CD14-positive monocyte (primary cell): ENCODE results near the gene NXPH4. TPM values are rescaled to one million over a fixed set of nuclear protein-coding genes. Genes with fewer than 3 reads are reported as not detected.

Experiments used
- DNase-seq, 3 donors: peaks; one replicate each; pipeline ENCODE4 v3.0.0-alpha.2; 2011 to 2022
- H2AFZ ChIP-seq: 2 replicates; pipeline ENCODE4 v1.6.0; 2012; ENCODE audit warnings: mild to moderate bottlenecking, low read depth, low read length, inconsistent platforms; ENCODE audit not compliant: insufficient read depth, poor library complexity, severe bottlenecking
- H3K27ac ChIP-seq, 2 donors: 1 replicate in 1 of 2; 2 replicates in 1 of 2; pipeline ENCODE4 v1.5.1; 2012 to 2013; ENCODE audit warnings: low read length in 2 of 2, control low read depth in 1 of 2, inconsistent platforms in 1 of 2, low read depth in 1 of 2, mild to moderate bottlenecking in 1 of 2
- H3K27me3 ChIP-seq, 2 donors: one replicate each; pipeline versions ENCODE4 v1.6.0 to v1.6.1; 2011 to 2013; ENCODE audit warnings: low read length in 2 of 2; ENCODE audit not compliant: control insufficient read depth in 2 of 2, insufficient read depth in 2 of 2
- H3K36me3 ChIP-seq, 2 donors: replicated peaks in 1 of 2; 1 replicate in 1 of 2; 2 replicates in 1 of 2; pipeline versions ENCODE4 v1.5.1 to v1.6.1; 2012 to 2013; ENCODE audit warnings: low read length in 2 of 2, control low read depth in 1 of 2, inconsistent platforms in 1 of 2, mild to moderate bottlenecking in 1 of 2; ENCODE audit not compliant: insufficient read depth in 2 of 2, control insufficient read depth in 1 of 2
- H3K4me1 ChIP-seq, 2 donors: 1 replicate in 1 of 2; 2 replicates in 1 of 2; pipeline versions ENCODE4 v1.5.1 to v1.6.1; 2012 to 2013; ENCODE audit warnings: low read length in 2 of 2, control low read depth in 1 of 2, inconsistent platforms in 1 of 2, mild to moderate bottlenecking in 1 of 2, moderate library complexity in 1 of 2; ENCODE audit not compliant: insufficient read depth in 2 of 2, control insufficient read depth in 1 of 2
- H3K4me2 ChIP-seq: replicated peaks from 2 replicates; pipeline ENCODE3; 2012; ENCODE audit warnings: low read length, moderate library complexity, mild to moderate bottlenecking; ENCODE audit not compliant: poor library complexity, severe bottlenecking; ENCODE audit errors: extremely low read depth
- H3K4me3 ChIP-seq, 3 experiments: fragments of 200-600 bp in 1 of 3; sonication (generic) in 1 of 3; replicated peaks in 1 of 3; 1 replicate in 2 of 3; 2 replicates in 1 of 3; pipeline ENCODE4 v1.5.1; 2011 to 2013; ENCODE audit warnings: low read length in 3 of 3, mild to moderate bottlenecking in 3 of 3, control low read depth in 2 of 3, low read depth in 2 of 3, inconsistent platforms in 1 of 3, moderate library complexity in 1 of 3
- H3K79me2 ChIP-seq: 2 replicates; pipeline ENCODE4 v1.6.0; 2012; ENCODE audit warnings: mild to moderate bottlenecking, control low read depth, inconsistent platforms, low read length, moderate library complexity; ENCODE audit not compliant: insufficient read depth
- H3K9ac ChIP-seq: 2 replicates; pipeline ENCODE4 v1.6.0; 2017; ENCODE audit warnings: low read length, mild to moderate bottlenecking; ENCODE audit not compliant: insufficient read depth, poor library complexity, severe bottlenecking
- H3K9me3 ChIP-seq, 2 donors: replicated peaks in 1 of 2; 1 replicate in 1 of 2; 2 replicates in 1 of 2; pipeline versions ENCODE4 v1.5.1 to v1.6.1; 2012 to 2013; ENCODE audit warnings: low read length in 2 of 2, control low read depth in 1 of 2; ENCODE audit not compliant: control insufficient read depth in 1 of 2, insufficient read depth in 1 of 2
- H4K20me1 ChIP-seq: 2 replicates; pipeline ENCODE4 v1.6.0; 2012; ENCODE audit warnings: mild to moderate bottlenecking, low read length, control low read depth, moderate library complexity; ENCODE audit not compliant: insufficient read depth
- H3K27ac Mint-ChIP-seq, 7 donors: one replicate each; pipeline ENCODE4 v1.8.0; 2020; ENCODE audit warnings: mild to moderate bottlenecking in 7 of 7, mixed read lengths in 7 of 7, moderate library complexity in 6 of 7, inconsistent platforms in 2 of 7
- H3K27me3 Mint-ChIP-seq, 3 donors: one replicate each; pipeline ENCODE4 v1.8.0; 2021 to 2022; ENCODE audit warnings: low read depth in 3 of 3, mild to moderate bottlenecking in 3 of 3, mixed read lengths in 3 of 3, moderate library complexity in 3 of 3, inconsistent platforms in 1 of 3
- H3K36me3 Mint-ChIP-seq, 2 donors: one replicate each; pipeline ENCODE4 v1.8.0; 2020; ENCODE audit warnings: mixed read lengths in 2 of 2, inconsistent platforms in 1 of 2, mild to moderate bottlenecking in 1 of 2
- H3K4me1 Mint-ChIP-seq: one replicate; pipeline ENCODE4 v1.8.0; 2020; ENCODE audit warnings: mild to moderate bottlenecking, mixed read lengths
- H3K4me3 Mint-ChIP-seq, 2 donors: one replicate each; pipeline ENCODE4 v1.8.0; 2020; ENCODE audit warnings: mild to moderate bottlenecking in 2 of 2, mixed read lengths in 2 of 2, moderate library complexity in 1 of 2
- H3K9me3 Mint-ChIP-seq, 7 donors: one replicate each; pipeline ENCODE4 v1.8.0; 2020 to 2022; ENCODE audit warnings: mixed read lengths in 7 of 7, mild to moderate bottlenecking in 6 of 7, moderate library complexity in 6 of 7, inconsistent platforms in 2 of 7
- WGBS: methylation state at CpG from one replicate; pipeline ENCODE4 v1.1.5; 2013; ENCODE audit warnings: missing lambda C conversion rate; ENCODE audit not compliant: insufficient coverage; 5-methylcytosine and 5-hydroxymethylcytosine counted together
- intact Hi-C, 2 donors: fragments of 100-400 bp; cut with micrococcal nuclease; formaldehyde crosslinking; loops; one replicate each; pipeline versions ENCODE4 v1.15.0 to v1.15.1; 2023
- polyA plus RNA-seq, 3 donors: library from polyadenylated mRNA; depleted of rRNA in 1 of 3; unstranded in 2 of 3; stranded (reverse) in 1 of 3; fragments of 300-500 nt in 2 of 3; fragments of >200 nt in 1 of 3; fragmentation: Illumina TruSeq in 2 of 3; gene quantifications; 1 replicate in 2 of 3; 2 replicates in 1 of 3; pipeline ENCODE4 v1.2.3, GENCODE V29; 2012 to 2021
- TF ChIP-seq, protein P1 (sequence below): fragments of 200-600 bp; IDR thresholded peaks from one replicate; pipeline ENCODE4 v1.8.0; 2022; ENCODE audit warnings: antibody characterized with exemption, mild to moderate bottlenecking

NXPH4 gene
- polyA plus RNA-seq, 3 donors: not detected

DNA sequence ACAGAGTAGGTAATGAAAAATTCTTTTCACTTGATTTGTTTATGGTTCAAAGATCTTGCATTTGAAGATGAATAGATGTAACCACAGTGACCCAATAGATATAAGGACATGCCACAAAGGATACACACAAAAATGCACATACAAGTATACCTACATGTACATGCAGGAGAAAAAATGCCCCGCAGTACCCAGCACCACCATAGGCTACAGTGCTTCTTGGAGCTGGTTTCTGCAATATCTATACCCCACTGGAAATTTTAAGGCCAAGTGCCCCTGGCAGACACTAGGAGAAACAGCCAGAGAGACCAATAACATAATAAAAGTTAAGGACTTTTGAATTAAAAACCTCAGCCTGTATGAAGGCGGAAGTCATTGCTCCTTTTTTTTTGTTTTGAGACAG lies 46.5 kb downstream of the NXPH4 start:
- Mint-ChIP-seq H3K9me3 (peaks cover 0 to 2% (median 0%) of the 10 kb centered on the region in 7 donors), H3K4me1 (peaks cover 5% of the 10 kb centered on the region), H3K36me3 (peaks cover 73 to 91% of the 10 kb centered on the region in 2 donors), H3K27ac (no peak overlapping the region), H3K4me3 (no peak overlapping the region), H3K27me3 (no peaks in the 10 kb centered on the region)
- peaks cover 2 to 4% of the 10 kb centered on the region in 2 donors for H3K4me1 ChIP-seq
- H3K9me3 ChIP-seq: no peaks in the 10 kb centered on the region
- H3K4me2 ChIP-seq: no peak overlapping the region
- 86% methylated on average over 1 of the region's 2 CpGs for WGBS
- H3K9ac ChIP-seq: no peak overlapping the region
- H4K20me1 ChIP-seq: no peaks in the 10 kb centered on the region
- H3K27ac ChIP-seq: no peak overlapping the region
- H3K27me3 ChIP-seq: no peaks in the 10 kb centered on the region
- intact Hi-C loops: loop anchor here (5.0 kb wide), 1 partner anchor 189 kb away; no protein-coding TSS in a partner anchor
- H2AFZ ChIP-seq: no peak overlapping the region
- TF ChIP-seq, protein P1, sequence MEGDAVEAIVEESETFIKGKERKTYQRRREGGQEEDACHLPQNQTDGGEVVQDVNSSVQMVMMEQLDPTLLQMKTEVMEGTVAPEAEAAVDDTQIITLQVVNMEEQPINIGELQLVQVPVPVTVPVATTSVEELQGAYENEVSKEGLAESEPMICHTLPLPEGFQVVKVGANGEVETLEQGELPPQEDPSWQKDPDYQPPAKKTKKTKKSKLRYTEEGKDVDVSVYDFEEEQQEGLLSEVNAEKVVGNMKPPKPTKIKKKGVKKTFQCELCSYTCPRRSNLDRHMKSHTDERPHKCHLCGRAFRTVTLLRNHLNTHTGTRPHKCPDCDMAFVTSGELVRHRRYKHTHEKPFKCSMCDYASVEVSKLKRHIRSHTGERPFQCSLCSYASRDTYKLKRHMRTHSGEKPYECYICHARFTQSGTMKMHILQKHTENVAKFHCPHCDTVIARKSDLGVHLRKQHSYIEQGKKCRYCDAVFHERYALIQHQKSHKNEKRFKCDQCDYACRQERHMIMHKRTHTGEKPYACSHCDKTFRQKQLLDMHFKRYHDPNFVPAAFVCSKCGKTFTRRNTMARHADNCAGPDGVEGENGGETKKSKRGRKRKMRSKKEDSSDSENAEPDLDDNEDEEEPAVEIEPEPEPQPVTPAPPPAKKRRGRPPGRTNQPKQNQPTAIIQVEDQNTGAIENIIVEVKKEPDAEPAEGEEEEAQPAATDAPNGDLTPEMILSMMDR: no peak
- H3K4me3 ChIP-seq: no peak overlapping the region
- no peak for DNase-seq
- H3K79me2 ChIP-seq: no peaks in the 10 kb centered on the region
- H3K36me3 ChIP-seq: peaks cover 59 to 86% of the 10 kb centered on the region in 2 donors

DNA sequence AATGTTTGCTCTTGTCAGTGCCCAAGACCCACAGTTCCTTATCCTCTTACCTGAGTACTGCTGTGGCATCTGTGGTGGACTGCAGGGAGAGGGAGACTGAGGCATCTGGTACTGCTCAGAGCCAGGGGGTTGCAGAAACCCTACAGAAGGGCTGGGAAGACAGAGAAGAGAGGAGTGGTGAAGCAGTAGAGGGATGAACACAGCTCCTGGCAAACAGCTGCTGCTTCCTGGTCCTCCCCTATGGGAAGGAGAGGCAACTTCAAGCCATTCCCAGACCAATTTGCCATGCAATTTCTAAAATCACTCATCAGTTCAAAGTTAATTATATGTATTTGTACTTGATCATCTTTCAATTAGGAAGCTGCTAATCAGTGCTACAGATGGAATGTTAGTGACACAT lies 50.1 kb downstream of the NXPH4 start:
- Histone ChIP-seq H3K9me3 (no peaks in the 10 kb centered on the region), H3K36me3 (peaks cover 55 to 87% of the 10 kb centered on the region in 2 donors), H3K79me2 (no peaks in the 10 kb centered on the region), H3K27ac (no peak overlapping the region), H3K4me2 (no peak overlapping the region), H4K20me1 (no peaks in the 10 kb centered on the region), H3K27me3 (no peaks in the 10 kb centered on the region), H3K4me1 (peaks cover 8 to 11% of the 10 kb centered on the region in 2 donors), H3K9ac (no peak overlapping the region), H3K4me3 (no peak overlapping the region), H2AFZ (no peak overlapping the region)
- Mint-ChIP-seq H3K36me3 (peaks cover 68 to 87% of the 10 kb centered on the region in 2 donors), H3K4me3 (no peak overlapping the region), H3K27ac (no peak overlapping the region), H3K27me3 (no peaks in the 10 kb centered on the region), H3K4me1 (peaks cover 15% of the 10 kb centered on the region), H3K9me3 (peaks cover 0 to 2% (median 0%) of the 10 kb centered on the region in 7 donors)
- DNase-seq: no peak
- intact Hi-C loops: no loop called here
- TF ChIP-seq, protein P1: no peak
